BJ (cell line): ENCODE results near the gene PLEKHA1. TPM values are rescaled to one million over a fixed set of nuclear protein-coding genes. Genes with fewer than 3 reads are reported as not detected.

Source experiments
- CTCF ChIA-PET: fragments of 350-600 bp; formaldehyde crosslinking; extraction: SDS; loops from one replicate; lab custom pipeline; 2021; ENCODE audit warnings: antibody characterized with exemption, inconsistent platforms; lab: Yijun Ruan, JAX
- POLR2A ChIA-PET: fragments of 300-600 bp; sonication (Branson Sonifier 250); formaldehyde crosslinking; extraction: SDS; loops from one replicate; lab custom pipeline; 2021; ENCODE audit warnings: antibody characterized with exemption; lab: Charles Lee
- DNase-seq: peaks from one replicate; pipeline ENCODE4 v3.0.0-alpha.2; 2011; ENCODE audit warnings: low read depth
- H3K27me3 ChIP-seq: 2 replicates; pipeline ENCODE4 v1.6.0; 2011; ENCODE audit warnings: low read length; ENCODE audit not compliant: control insufficient read depth, insufficient read depth
- H3K36me3 ChIP-seq: 2 replicates; pipeline ENCODE4 v1.5.1; 2011; ENCODE audit warnings: low read length; ENCODE audit not compliant: control insufficient read depth, insufficient read depth
- H3K4me3 ChIP-seq: 2 replicates; pipeline ENCODE4 v1.5.1; 2011; ENCODE audit warnings: low read depth, mild to moderate bottlenecking, control low read depth, low read length
- polyA plus RNA-seq: library from polyadenylated mRNA; depleted of rRNA; stranded (reverse); fragments of >200 nt; gene quantifications from 2 replicates; pipeline ENCODE4 v1.2.3, GENCODE V29; 2011
- TF ChIP-seq, protein P1 (sequence below): IDR thresholded peaks from 2 replicates; pipeline ENCODE4 v1.5.1; 2011; ENCODE audit warnings: low read depth, mild to moderate bottlenecking, control low read depth, inconsistent platforms, low read length, moderate library complexity; ENCODE audit not compliant: insufficient read depth

Gene PLEKHA1
- polyA plus RNA-seq, 1 experiment = 18.6 TPM

DNA sequence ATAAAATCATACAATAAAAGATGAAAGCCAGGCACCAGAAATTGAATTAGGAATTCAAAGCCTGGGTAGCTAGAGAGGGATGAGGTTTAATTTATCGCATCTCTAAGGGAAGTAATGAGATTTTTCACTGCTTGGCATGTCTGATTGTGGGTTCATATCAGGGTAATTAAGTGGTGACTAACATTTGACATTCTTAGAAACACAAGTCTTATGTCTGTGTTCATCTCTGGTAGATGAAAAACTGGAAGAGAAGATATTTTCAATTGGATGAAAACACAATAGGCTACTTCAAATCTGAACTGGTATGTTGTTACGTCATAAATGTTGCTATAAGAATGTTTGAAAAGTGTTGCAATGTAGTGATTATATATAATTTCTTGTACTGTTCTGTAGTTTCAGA is 43.2 kb downstream of the PLEKHA1 start:
- POLR2A ChIA-PET = interaction anchor here (0.7 kb wide), 2 partner anchors 13 to 43 kb away, joined by 5 to 9 read pairs; no protein-coding TSS in a partner anchor
- TF ChIP-seq, protein P1, sequence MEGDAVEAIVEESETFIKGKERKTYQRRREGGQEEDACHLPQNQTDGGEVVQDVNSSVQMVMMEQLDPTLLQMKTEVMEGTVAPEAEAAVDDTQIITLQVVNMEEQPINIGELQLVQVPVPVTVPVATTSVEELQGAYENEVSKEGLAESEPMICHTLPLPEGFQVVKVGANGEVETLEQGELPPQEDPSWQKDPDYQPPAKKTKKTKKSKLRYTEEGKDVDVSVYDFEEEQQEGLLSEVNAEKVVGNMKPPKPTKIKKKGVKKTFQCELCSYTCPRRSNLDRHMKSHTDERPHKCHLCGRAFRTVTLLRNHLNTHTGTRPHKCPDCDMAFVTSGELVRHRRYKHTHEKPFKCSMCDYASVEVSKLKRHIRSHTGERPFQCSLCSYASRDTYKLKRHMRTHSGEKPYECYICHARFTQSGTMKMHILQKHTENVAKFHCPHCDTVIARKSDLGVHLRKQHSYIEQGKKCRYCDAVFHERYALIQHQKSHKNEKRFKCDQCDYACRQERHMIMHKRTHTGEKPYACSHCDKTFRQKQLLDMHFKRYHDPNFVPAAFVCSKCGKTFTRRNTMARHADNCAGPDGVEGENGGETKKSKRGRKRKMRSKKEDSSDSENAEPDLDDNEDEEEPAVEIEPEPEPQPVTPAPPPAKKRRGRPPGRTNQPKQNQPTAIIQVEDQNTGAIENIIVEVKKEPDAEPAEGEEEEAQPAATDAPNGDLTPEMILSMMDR = no peak
- CTCF ChIA-PET = interaction anchor here (0.6 kb wide), 1 partner anchor 15 kb away, joined by 5 read pairs; no protein-coding TSS in a partner anchor
- H3K27me3 ChIP-seq = no peaks in the 10 kb centered on the region
- peaks cover 2% of the 10 kb centered on the region; the same call in 1 of the 2 replicates for H3K36me3 ChIP-seq
- no peak overlapping the region for H3K4me3 ChIP-seq
- no peak for DNase-seq

DNA sequence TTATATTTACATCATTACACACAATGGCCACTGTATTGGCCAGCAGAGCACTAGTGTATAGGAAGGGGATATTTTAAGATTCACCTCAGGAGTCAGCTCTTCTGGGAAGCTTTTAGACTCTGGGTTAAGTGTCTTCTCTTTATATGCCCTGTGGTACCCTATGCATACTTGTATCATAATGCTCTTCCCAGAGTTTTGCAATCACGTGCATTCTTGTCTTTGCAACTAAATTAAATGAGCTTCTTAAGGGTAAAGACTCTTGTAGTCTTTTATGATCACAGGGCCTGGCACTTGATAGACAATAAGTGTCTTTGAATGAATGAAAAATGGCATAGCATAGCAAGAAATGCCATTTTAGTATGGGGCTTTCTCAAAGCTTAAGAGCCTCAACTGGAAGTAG is 44.5 kb downstream of the PLEKHA1 start:
- DNase-seq = no peak
- H3K4me3 ChIP-seq = no peak overlapping the region
- ChIA-PET CTCF (interaction anchor here (0.8 to 2.7 kb wide), 5 partner anchors 11 to 120 kb away, joined by 3 to 11 read pairs (median 4); partner anchors contain the start of gene PLEKHA1), POLR2A (interaction anchor here (0.7 kb wide), 1 partner anchor 86 kb away, joined by 3 read pairs; no protein-coding TSS in a partner anchor)
- peaks cover 2% of the 10 kb centered on the region; the same call in 1 of the 2 replicates for H3K36me3 ChIP-seq
- no peaks in the 10 kb centered on the region for H3K27me3 ChIP-seq
- TF ChIP-seq, protein P1 = no peak

DNA sequence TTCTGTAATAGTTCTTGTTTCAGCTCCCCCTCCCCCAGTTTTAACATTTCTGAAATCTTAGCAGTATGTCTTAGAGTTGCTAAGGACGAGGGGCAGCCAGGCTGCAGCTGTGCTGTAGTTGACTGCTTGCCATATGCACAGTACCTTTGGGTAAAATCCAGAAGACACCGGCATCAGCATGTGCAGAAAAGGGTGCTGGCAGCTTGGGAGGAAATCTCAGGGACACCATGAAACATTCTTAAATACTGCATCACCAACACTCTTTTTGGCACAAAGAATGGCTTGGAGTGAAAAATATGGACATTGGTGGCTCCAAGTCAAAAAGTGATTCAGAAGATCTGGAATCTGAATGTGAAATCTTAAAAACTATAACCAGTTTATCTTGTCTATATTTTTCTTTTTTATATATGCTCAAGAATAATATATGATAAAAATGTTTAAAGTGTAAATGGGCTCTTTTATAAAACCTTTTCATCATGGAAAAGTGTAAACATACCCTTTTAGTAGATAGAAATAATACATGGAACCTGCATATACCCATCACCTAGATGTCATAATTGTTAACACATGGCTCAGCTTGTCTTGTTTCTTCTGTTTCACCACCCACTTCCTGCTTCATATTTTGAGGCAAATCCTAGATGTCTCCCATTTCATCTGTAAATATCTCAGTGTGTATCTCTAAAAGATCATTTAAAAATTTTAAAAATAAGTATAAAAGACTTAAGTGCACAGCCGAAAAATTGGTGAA is 45.5 kb downstream of the PLEKHA1 start:
- ChIA-PET POLR2A (no interaction called here), CTCF (interaction anchor here (0.5 to 2.7 kb wide), 6 partner anchors 11 to 152 kb away, joined by 3 to 11 read pairs (median 4); partner anchors contain the start of gene PLEKHA1)
- Histone ChIP-seq H3K36me3 (peaks cover 2% of the 10 kb centered on the region; the same call in 1 of the 2 replicates), H3K27me3 (no peaks in the 10 kb centered on the region), H3K4me3 (no peak overlapping the region)
- peak; percentile 68 for DNase-seq
- TF ChIP-seq, protein P1 = no peak

DNA sequence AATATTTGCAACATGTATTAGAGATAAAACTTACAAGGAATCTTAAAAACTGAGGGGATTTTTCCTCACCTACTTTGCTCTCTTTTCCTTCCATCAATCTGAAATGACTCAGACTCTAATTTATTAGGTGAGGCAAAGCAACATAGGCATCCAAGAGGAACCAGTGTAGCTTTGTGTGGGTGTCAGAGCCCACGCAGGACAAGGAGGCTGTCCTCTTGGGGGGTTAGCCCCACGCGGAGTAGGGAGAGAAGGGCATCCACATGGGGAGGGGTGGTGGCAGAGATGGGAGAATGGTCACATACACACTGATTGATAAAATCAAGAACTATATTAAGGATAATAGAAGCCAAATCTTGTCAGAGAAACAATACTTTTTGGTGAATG is 46.1 kb downstream of the PLEKHA1 start:
- Histone ChIP-seq H3K27me3 (no peaks in the 10 kb centered on the region), H3K4me3 (no peak overlapping the region), H3K36me3 (peaks cover 2% of the 10 kb centered on the region; the same call in 1 of the 2 replicates)
- TF ChIP-seq, protein P1 = no peak
- ChIA-PET CTCF (interaction anchor here (0.9 to 2.7 kb wide), 2 partner anchors 122 to 152 kb away, joined by 3 to 11 read pairs; no protein-coding TSS in a partner anchor), POLR2A (no interaction called here)
- no peak for DNase-seq

DNA sequence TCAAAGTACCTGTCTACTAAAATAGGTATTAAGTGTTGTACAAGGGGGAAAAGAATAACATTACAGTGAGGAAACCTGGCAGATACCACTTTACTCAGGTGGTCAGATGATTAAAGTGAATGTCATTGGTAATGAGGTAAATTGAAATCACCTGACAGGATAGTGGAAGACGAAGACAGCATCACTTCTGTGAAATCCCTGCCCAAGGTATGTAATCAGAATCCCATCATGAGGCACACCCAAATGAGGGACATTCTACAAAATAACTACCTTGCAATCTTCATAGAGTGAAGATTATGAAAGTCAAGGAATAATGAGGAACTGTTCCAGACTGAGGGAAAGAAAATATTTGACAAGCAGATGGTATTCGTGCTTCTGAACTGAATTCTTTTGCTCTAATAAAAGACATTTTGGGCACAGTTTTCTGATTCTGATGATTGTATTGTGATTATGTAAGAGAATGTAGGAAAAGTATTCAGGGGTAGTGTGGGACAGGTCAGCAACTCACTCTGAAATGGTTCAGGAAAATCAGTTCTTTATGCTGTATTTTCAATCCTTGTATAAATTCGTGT is 46.6 kb downstream of the PLEKHA1 start:
- TF ChIP-seq, protein P1 = no peak
- peaks cover under 1% of the 10 kb centered on the region; the same call in 1 of the 2 replicates for H3K36me3 ChIP-seq
- peak; percentile 68 for DNase-seq
- ChIA-PET CTCF (interaction anchor here (1.7 to 2.7 kb wide), 2 partner anchors 78 to 122 kb away, joined by 7 to 11 read pairs; no protein-coding TSS in a partner anchor), POLR2A (interaction anchor here (0.5 kb wide), 1 partner anchor 43 kb away, joined by 5 read pairs; no protein-coding TSS in a partner anchor)
- H3K4me3 ChIP-seq = no peak overlapping the region
- no peaks in the 10 kb centered on the region for H3K27me3 ChIP-seq
